ENCODE results near the gene SLC12A8.

GRCh38 chr3:125140011-125140817, 72.3 kb downstream of the SLC12A8 start:
- TF ChIP-seq CTCF (IDR thresholded peaks at IDR 0.05) = no peak
- TF ChIP-seq EZH2 (IDR thresholded peaks at IDR 0.05; ENCODE audit: borderline replicate concordance, insufficient read depth, low read depth, low read length, poor library complexity, severe bottlenecking) = no peak

Data from B cell (primary cell).